LNCaP clone FGC (cell line): Measurements from ENCODE around the gene R3HDM2.

Experiments used
- DNase-seq: peaks from one replicate; pipeline ENCODE4 v3.0.0-alpha.2; 2011; ENCODE audit warnings: low read depth
- H3K4me3 ChIP-seq: 2 replicates; pipeline ENCODE4 v1.5.1; 2011; ENCODE audit warnings: mild to moderate bottlenecking, low read depth, low read length, control low read depth
- TF ChIP-seq, protein P1 (sequence below): IDR thresholded peaks from 2 replicates; pipeline ENCODE4 v1.5.1; 2012; ENCODE audit warnings: mild to moderate bottlenecking; ENCODE audit not compliant: control insufficient read depth, insufficient read depth; ENCODE audit errors: extremely low read depth

R3HDM2 gene

DNA sequence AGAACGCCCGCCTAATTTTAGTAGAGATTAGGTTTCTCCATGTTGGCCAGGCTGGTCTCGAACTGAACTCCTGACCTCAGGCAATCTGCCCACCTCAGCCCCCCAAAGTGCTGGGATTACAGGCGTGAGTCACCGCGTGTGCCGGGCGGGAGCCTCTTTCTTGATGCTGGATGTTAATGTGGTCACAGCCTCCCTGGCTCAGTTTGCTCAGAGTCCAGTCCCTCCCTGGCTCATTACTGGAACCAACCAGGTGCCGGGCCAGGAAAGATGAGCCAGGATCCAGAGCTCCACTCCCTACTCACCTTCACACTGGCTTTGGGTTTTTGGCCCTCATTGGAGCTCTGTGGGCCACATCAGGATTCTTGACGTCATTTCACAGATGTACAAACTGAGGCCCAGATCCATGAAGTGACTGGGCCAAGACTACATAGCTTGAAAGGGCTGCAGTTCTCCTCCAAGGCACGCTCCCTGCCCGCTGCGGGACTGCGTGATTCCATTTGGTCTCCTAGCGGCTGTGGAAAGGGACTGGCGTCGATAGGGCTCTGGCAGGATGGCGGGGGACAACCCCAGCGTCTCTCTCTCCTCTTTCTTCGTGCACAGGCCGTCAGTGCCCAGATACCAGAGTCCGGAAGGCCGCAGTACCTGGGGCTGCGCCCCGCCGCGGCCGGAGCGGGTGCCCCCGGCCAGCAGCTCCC, 206.4 kb downstream of the R3HDM2 start:
- DNase-seq, result no peak
- TF ChIP-seq, protein P1, sequence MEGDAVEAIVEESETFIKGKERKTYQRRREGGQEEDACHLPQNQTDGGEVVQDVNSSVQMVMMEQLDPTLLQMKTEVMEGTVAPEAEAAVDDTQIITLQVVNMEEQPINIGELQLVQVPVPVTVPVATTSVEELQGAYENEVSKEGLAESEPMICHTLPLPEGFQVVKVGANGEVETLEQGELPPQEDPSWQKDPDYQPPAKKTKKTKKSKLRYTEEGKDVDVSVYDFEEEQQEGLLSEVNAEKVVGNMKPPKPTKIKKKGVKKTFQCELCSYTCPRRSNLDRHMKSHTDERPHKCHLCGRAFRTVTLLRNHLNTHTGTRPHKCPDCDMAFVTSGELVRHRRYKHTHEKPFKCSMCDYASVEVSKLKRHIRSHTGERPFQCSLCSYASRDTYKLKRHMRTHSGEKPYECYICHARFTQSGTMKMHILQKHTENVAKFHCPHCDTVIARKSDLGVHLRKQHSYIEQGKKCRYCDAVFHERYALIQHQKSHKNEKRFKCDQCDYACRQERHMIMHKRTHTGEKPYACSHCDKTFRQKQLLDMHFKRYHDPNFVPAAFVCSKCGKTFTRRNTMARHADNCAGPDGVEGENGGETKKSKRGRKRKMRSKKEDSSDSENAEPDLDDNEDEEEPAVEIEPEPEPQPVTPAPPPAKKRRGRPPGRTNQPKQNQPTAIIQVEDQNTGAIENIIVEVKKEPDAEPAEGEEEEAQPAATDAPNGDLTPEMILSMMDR, result no peak
- H3K4me3 ChIP-seq, result no peak overlapping the region

DNA sequence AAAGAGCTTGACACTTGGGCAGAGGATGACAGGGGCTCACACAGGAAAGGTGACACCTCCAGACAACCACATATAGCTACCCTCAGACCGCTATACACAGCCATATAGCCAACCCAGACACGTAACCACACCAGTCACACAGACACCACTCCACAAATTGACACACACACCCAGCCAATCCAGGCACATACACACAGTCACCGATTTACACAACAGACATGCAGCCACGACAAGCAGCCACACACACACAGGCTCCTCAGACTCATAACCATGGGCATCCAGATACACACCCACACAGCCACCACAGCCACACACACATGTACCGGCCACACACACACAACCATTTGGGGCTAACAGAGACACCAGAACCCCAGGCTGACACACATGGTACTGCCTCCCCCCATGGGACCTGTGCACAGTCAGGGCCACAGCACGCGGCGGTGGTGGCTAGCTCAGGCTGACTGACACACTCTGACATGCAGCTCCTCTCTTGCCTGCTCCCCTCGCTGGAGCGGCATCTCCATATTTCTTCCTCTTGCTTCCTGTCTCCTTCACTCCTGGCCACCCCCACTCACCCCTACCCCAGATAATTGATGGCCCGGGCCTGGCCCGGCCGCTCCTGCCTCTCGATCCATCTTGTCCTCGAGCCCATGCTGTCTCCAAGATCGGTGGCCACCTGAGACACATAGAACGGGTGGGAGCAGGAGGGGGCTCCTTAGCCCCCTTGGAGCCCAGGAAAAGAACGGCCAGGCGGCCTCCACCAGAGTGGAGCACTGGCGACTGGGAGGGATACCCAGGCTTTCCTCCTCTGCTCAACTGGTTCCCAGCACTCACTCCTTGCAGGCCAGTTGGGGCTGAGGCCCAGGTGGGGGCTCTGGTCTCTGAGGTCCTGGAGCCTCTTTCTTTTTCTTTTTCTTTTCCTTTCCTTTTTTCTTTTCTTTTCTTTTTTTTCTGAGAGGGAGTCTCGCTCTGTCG, 207.4 kb downstream of the R3HDM2 start:
- H3K4me3 ChIP-seq, result no peak overlapping the region
- TF ChIP-seq, protein P1, result no peak
- no peak for DNase-seq

GRCh38 chr12:57222286-57223190, 208.3 kb downstream of the R3HDM2 start:
- DNase-seq, result no peak
- TF ChIP-seq, protein P1, result no peak
- H3K4me3 ChIP-seq, result no peak overlapping the region

GRCh38 chr12:57221169-57221917, 209.5 kb downstream of the R3HDM2 start:
- H3K4me3 ChIP-seq, result no peak overlapping the region
- no peak for DNase-seq
- TF ChIP-seq, protein P1, result no peak

DNA sequence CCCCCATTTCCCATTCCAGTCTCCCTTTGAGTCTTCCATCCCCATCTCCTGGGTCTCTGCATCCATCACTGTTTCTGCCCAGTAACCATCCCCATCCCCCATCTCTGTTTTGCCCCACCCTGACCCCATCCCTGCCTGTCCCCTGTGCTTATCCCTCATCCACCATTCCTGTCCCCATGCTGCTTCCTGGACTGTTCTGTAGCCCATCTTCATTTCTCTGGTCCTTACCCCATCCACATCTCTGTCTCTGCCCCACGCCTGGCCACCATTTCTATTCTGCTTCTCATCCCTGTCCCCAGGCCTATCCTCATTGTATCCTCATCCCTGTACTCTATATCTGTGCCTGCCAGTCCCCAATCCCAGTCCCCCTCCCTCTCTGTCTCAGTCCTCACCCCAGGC, 210.1 kb downstream of the R3HDM2 start:
- DNase-seq, result no peak
- TF ChIP-seq, protein P1, result no peak
- H3K4me3 ChIP-seq, result no peak overlapping the region
